Measurements from ENCODE around the gene SENP8.

SENP8 gene

DNA sequence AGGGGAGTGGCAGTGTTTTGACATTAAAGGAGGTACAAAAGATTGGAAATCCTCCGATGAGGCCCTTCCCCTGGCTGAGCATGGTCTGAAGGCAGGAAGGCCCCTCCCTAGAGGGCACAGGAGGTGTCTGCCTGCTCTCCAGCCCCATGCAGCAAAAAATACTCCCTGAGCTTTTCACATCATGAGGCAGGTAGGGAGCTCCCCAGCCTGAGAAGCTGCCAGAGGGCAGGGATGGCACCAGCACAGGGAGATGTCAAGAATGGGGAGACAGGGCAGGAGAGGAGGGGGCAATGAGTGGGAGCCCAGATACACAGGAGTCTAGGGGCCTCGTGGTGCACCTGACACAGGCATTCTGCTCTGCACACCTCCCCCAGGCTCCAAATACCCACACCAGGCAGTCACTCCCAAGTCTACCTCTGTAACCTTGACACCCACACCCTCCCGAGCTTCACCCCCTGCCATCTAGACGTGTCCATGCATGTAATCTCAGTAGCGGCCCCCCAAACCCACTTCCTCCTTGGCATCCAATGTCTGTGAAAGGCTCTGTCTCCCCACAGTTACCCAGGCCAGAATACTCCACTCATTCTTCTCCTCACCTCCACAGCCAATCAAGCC is 56.5 kb downstream of the SENP8 start:
- DNase-seq (ENCODE audit: low read depth) = no peak
- TF ChIP-seq, protein P1, sequence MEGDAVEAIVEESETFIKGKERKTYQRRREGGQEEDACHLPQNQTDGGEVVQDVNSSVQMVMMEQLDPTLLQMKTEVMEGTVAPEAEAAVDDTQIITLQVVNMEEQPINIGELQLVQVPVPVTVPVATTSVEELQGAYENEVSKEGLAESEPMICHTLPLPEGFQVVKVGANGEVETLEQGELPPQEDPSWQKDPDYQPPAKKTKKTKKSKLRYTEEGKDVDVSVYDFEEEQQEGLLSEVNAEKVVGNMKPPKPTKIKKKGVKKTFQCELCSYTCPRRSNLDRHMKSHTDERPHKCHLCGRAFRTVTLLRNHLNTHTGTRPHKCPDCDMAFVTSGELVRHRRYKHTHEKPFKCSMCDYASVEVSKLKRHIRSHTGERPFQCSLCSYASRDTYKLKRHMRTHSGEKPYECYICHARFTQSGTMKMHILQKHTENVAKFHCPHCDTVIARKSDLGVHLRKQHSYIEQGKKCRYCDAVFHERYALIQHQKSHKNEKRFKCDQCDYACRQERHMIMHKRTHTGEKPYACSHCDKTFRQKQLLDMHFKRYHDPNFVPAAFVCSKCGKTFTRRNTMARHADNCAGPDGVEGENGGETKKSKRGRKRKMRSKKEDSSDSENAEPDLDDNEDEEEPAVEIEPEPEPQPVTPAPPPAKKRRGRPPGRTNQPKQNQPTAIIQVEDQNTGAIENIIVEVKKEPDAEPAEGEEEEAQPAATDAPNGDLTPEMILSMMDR (IDR thresholded peaks at IDR 0.05; ENCODE audit: control insufficient read depth, extremely low read depth, insufficient read depth) = no peak
- H3K4me3 ChIP-seq (ENCODE audit: low read depth, low read length) = no peak overlapping the region

DNA sequence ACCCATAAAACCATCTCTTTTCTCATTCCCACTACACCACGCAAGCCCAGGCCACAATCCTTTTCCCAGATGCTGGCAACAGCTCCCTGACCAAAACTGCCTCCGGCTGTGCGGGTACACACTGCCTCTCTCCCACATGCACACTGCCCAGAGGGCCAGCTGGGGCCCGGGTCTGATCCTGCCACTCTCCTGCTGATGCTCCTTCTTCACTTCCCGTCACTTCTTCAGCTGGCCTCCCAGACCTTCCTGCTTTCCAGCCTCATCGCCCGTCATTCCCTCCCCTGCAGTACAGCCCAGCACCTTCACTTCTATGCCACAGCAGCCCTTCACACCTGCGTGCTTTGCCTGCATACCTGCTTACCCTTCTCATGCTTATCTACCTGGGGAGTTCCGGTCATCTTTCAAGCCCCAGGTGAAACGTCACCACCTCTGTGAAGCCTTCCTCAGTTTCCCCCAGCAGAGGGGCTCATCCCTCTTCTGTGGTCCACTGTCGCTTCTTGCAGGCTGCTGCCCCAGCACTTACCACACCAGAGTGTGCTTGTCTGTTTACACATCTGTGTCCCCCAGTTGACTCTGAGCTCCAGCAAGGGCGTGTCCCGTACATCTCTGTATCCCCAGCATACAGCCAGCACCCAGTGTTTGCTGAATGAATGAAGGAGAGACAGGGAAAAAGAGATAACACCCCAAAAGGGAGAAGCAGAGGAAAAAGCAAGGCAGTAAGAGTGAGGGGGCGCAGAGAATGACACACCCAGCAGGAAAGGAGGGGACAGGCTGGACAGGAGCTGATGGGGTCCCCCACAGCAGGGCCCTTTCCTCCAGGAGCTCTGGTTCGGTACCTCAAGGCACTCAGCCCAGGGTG is 57.2 kb downstream of the SENP8 start:
- no peak overlapping the region for H3K4me3 ChIP-seq (ENCODE audit: low read depth, low read length)
- TF ChIP-seq, protein P1 (IDR thresholded peaks at IDR 0.05; ENCODE audit: control insufficient read depth, extremely low read depth, insufficient read depth) = no peak
- no peak for DNase-seq (ENCODE audit: low read depth)

DNA sequence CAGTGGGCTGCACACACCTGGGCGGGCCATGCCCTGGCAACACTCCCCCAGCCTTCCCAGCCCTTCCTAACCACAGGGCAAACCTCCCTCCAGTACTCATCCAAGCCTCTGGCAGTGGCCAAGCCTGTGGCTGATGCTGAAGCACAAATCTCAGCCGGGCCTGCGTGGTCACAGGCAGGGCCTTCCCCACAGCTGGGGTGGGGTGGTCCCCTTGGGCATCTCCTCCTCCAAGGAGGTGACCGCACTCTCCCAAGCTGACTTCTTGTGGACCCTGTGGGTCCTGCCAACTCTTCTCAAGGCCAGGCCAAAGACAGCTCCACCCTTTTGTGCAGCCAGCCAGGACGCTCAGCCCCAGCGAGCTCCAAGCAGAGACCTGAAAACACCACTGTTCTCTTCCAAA is 58.0 kb downstream of the SENP8 start:
- no peak for DNase-seq (ENCODE audit: low read depth)
- no peak overlapping the region for H3K4me3 ChIP-seq (ENCODE audit: low read depth, low read length)
- TF ChIP-seq, protein P1 (IDR thresholded peaks at IDR 0.05; ENCODE audit: control insufficient read depth, extremely low read depth, insufficient read depth) = no peak

DNA sequence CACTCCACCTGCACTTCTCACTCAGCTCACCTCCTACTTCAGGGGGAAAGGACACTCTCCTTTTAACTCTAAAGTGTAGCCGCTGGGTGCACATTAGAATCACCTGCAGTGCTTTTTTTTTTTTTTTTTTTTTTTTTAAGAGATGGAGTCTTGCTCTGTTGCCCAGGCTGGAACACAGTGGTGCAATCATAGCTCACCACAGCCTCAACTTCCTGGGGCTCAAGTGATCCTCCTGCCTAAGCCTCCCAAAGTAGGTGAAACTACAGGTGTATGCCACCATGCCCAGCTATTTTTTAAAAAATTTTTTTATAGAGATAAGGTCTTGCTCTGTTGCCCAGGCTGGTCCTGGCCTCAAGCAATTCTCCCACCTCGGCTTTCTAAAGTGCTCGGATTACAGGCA is 58.5 kb downstream of the SENP8 start:
- H3K4me3 ChIP-seq (ENCODE audit: low read depth, low read length) = no peak overlapping the region
- TF ChIP-seq, protein P1 (IDR thresholded peaks at IDR 0.05; ENCODE audit: control insufficient read depth, extremely low read depth, insufficient read depth) = no peak

DNA sequence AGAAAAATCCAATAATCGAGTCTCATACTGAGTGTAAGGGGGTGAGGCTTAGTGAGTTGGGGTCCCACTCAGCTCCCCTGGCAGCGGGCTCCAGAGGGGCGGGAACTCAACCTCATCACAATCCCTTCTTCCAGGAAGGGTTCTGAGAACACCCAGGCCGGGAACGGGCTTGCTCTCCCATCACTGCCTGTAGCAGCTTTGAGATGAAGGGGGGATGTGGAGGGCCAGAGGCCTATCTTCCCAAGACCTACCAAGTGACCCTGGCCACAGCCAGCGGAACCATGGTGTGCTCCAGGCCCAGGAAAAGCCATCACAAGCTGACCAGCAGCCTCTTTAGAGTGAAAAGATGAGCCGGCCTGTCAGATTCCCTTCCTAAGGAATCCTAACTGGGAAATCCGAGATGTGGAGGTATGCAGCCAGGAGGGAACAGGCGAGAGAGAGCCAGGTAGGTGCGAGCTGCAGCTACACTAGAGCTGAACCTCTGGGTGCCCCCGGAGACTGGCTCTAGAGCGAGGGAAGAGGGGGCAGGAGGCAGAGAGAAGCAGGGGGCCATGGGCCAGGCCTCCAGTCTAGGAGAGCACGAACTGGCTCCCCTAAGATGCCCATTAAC is 60.9 kb downstream of the SENP8 start:
- DNase-seq (ENCODE audit: low read depth) = no peak
- TF ChIP-seq, protein P1 (IDR thresholded peaks at IDR 0.05; ENCODE audit: control insufficient read depth, extremely low read depth, insufficient read depth) = no peak

More for the DNA sequence above, 58.5 kb downstream of the SENP8 start:
- no peak for DNase-seq (ENCODE audit: low read depth)

DNA sequence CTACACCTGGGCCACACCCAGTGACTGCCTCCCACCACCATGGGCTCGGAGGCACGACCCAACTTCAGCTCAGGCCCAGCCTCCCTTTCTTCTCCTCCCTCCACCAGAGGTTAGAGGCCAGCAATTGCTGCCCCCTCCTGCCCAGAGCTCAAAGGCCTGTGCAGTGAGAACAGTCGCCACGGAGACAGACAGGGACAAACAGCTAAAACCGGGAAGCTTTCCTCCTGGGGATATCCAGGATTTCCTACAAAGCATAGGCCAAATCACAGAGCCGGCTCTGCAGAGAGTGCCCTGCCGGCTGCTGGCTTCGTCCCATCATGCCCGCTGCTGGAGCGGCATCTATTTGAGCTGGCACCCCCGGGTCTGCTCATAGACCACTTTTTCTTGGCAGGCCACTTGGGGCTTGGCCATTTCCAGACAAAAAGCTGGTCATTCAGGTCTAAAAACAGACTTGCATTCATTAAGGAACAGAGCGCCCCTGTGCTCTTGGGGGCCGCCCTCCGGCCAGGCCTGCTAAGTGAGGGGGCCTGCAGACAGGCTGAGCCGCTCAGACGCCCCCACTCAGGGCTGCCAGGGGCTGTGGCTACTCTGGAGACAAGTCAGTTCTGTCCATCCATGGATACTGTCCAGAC is 61.9 kb downstream of the SENP8 start:
- no peak overlapping the region for H3K4me3 ChIP-seq (ENCODE audit: low read depth, low read length)
- DNase-seq (ENCODE audit: low read depth) = no peak
- TF ChIP-seq, protein P1 (IDR thresholded peaks at IDR 0.05; ENCODE audit: control insufficient read depth, extremely low read depth, insufficient read depth) = no peak

More for the DNA sequence above, 60.9 kb downstream of the SENP8 start:
- H3K4me3 ChIP-seq (ENCODE audit: low read depth, low read length) = no peak overlapping the region

Data from LNCaP clone FGC (cell line).